ENCODE data around the gene PPP1R12A.
A peak's percentile ranks its signal among the peaks of the same experiment; 100 is the strongest.

The PPP1R12A gene

DNA sequence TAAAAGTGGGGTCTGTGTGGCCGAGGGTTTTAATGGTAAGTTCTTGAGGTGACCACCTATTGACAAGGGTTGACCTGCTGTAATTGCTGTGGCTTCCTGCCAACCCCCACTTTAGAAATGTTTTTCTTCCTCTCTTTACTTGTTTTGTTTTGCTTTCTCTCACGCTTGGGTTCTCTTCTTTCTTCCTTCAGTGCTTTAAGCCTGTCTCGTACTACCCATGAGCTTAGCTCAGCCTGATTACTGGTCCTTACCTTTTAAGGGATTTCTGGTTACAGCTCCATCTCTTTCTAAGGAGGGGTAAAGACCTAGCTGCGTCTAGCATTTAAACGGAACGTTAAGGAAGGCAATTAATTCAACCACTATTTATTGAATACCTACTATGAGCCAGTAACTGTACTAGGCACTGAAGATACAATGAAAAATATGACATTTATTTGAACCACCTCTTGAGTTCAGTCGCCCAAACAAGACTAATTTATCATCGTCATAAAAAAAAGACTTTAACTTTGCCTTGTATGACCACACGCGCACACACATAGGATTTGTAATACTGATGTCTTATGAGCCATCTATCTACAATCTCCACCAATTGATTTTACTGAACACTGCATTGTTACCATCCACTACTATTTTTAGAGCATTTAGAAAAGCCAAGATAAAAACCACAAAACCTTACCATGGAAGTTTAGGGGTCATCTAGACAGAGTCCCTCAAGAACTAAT, 888 bp upstream of the PPP1R12A start:
- H3K4me3 ChIP-seq (replicated peaks; ENCODE audit: low read depth, low read length), result peak overlapping the region; percentile 95
- DNase-seq (ENCODE audit: low read depth), result peak; percentile 40
- TF ChIP-seq, protein P1, sequence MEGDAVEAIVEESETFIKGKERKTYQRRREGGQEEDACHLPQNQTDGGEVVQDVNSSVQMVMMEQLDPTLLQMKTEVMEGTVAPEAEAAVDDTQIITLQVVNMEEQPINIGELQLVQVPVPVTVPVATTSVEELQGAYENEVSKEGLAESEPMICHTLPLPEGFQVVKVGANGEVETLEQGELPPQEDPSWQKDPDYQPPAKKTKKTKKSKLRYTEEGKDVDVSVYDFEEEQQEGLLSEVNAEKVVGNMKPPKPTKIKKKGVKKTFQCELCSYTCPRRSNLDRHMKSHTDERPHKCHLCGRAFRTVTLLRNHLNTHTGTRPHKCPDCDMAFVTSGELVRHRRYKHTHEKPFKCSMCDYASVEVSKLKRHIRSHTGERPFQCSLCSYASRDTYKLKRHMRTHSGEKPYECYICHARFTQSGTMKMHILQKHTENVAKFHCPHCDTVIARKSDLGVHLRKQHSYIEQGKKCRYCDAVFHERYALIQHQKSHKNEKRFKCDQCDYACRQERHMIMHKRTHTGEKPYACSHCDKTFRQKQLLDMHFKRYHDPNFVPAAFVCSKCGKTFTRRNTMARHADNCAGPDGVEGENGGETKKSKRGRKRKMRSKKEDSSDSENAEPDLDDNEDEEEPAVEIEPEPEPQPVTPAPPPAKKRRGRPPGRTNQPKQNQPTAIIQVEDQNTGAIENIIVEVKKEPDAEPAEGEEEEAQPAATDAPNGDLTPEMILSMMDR (IDR thresholded peaks at IDR 0.05; ENCODE audit: low read length, missing control alignments), result no peak

DNA sequence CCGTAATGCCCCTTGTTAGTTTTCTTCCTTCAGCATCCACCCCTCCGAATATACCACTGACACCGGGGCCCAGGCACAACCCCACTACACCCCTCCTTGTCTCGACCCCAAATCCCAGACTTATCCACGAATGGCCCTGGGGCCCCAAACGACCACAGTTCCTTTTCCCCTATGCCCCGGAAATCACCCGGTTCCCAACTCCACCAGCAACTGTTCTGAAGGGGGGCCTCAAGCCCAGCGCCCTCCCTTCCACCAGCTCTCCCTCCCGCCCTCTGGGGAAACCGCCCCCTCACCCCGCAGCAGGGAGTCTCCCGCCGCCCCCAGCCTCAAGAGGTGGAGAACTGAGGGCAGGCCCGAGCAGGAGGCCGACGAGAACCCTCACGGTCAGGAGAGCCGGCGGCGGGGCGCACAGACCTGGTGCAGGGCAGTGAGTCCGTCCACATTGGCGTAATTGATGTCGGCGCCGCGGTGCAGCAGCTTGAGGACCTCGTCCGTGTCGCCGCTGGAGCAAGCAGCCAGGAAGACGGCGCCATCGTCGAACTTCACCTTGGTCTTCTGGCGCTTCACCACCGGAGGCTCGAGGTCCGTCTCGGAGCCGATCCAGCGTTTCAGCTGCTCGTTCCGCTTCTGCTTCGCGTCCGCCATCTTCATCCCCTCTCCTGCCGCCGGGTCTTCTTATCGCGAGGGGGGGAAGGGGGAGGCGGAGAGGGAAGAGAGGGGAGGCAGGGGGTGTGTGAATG, 446 bp downstream of the PPP1R12A start:
- TF ChIP-seq, protein P1 (IDR thresholded peaks at IDR 0.05; ENCODE audit: low read length, missing control alignments), result no peak
- DNase-seq (ENCODE audit: low read depth), result peak; percentile 31
- H3K4me3 ChIP-seq (replicated peaks; ENCODE audit: low read depth, low read length), result peak overlapping the region; percentile 95

DNA sequence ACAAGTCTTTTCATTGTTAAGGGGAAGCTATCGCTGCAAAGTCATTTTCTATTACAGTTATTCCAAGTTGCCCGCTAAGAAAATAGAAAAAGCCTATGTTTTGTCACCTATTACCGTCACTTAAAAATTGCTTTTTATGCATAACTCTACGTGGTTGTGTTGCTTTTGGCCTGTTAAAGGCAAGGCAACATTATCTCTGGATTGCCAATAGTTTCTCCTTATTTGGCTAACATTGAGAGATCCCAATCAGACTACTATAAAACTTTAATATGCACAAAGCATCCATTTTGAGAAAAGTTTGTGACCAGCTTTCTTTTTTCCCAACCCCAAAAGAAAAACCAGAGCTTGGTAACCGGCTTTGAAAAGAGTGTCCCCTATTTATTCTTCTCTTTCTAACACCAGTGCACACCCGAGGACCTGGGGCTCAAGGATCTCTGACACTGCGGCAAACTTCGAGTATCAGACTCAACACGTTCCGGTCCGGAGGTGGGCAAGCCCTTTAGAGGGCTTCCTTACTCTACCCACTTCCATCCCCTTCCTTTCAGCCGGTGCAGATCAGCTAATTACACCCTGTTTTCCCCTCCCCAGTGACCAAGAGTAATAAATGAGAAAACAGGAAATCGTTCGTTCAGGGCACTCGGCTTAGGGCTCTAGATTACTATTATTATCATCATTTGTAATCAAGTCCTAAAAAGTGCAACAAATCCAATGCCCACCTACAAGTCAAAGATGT, 1.2 kb downstream of the PPP1R12A start:
- DNase-seq (ENCODE audit: low read depth), result peak; percentile 25
- peak overlapping the region; percentile 95 for H3K4me3 ChIP-seq (replicated peaks; ENCODE audit: low read depth, low read length)
- TF ChIP-seq, protein P1 (IDR thresholded peaks at IDR 0.05; ENCODE audit: low read length, missing control alignments), result no peak

DNA sequence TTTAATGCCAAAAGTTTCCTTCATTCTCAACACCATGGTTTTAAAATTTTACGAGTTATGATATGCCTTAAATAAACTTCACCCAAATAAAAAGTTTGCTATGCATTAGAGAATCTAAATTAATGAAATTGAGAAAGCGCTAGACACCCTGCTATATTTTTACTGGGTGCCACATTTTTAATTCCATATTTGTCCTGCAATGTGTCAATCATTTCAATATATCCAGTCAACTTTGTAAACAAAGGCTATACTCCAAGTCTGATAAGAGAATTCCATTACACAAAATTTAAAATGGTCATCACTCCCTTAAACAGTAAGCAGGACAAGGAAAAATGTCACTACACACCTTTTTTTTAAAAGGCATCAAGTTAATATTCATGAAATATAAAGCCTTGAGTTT, 1.9 kb downstream of the PPP1R12A start:
- no peak for DNase-seq (ENCODE audit: low read depth)
- TF ChIP-seq, protein P1 (IDR thresholded peaks at IDR 0.05; ENCODE audit: low read length, missing control alignments), result no peak

DNA sequence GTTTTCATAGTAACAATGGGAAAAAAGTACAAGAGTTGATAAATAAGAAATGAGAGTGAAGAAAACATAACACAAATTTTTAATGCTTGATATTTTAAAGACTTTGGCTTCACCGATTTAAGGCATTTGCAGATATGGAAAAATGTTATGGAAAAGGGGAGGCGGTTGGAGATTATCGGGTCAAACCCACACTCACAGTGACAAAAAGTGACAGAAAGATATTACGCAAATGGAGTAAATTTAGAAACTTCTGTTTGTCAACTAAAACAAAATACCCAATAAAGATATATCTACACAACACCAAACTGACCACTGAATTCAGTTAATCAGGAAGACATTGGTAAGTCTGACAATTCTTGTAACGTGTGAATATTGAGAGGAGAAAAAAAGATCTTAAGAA, 2.5 kb downstream of the PPP1R12A start:
- peak overlapping the region; percentile 95 for H3K4me3 ChIP-seq (replicated peaks; ENCODE audit: low read depth, low read length)
- TF ChIP-seq, protein P1 (IDR thresholded peaks at IDR 0.05; ENCODE audit: low read length, missing control alignments), result no peak

More for the DNA sequence above, 1.9 kb downstream of the PPP1R12A start:
- peak overlapping the region; percentile 95 for H3K4me3 ChIP-seq (replicated peaks; ENCODE audit: low read depth, low read length)

DNA sequence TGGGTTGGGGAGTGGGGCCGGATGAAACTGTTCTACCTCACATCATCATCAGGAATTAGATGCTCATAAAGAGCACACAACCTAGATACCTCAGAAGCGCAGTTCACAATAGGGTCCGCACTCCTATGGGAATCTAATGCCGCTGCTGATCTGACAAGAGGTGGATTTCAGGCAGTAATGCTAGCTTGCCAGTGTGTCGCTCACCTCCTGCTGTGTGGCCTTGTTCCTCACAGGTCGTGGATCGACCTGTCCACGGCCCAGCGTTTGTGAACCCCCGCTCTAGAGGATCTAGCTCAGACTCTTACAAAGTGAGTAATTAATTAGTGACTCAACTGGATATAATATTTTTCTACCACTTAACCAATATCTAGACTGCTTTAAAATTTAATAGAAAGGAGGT, 5.8 kb downstream of the PPP1R12A start:
- DNase-seq (ENCODE audit: low read depth), result no peak
- TF ChIP-seq, protein P1 (IDR thresholded peaks at IDR 0.05; ENCODE audit: low read length, missing control alignments), result no peak
- H3K4me3 ChIP-seq (replicated peaks; ENCODE audit: low read depth, low read length), result no peak overlapping the region

More for the DNA sequence above, 2.5 kb downstream of the PPP1R12A start:
- no peak for DNase-seq (ENCODE audit: low read depth)
